Measurements from ENCODE around the gene DENND4A.

- TF ChIP-seq CTCF (IDR thresholded peaks at IDR 0.05), result no peak
- no peak for TF ChIP-seq POLR2AphosphoS5 (IDR thresholded peaks at IDR 0.05)
- TF ChIP-seq POLR2A (IDR thresholded peaks at IDR 0.05), result no peak
These were observed 158.3 kb downstream of the DENND4A start for GRCh38 chr15:65633752-65634151.
